ENCODE results near the gene SSMEM1. TPM values are rescaled to one million over a fixed set of nuclear protein-coding genes. Genes with fewer than 3 reads are reported as not detected.

The SSMEM1 gene
- total and polyA plus RNA-seq, 9 of the 15 experiments (the other 6 are each of a cell fraction or from before 2014, with no cell fraction given) = 0.10 to 0.28 (median 0.18) TPM; not detected in 4

GRCh38 chr7:130201796-130202195 lies 5.9 kb upstream of the SSMEM1 start (continued):
- no peak for TF ChIP-seq ZNF407 (IDR thresholded peaks at IDR 0.05; ENCODE audit: low read depth)
- 0 out of 2 replicates have a peak, but pooled peaks have one; percentile 15 for TF ChIP-seq ARID1B (IDR thresholded peaks at IDR 0.05)
- no peak for TF ChIP-seq CUX1 (CRISPR knock-in tag; IDR thresholded peaks at IDR 0.05)
- TF ChIP-seq ATF7 (IDR thresholded peaks at IDR 0.05) = no peak
- no peak for TF ChIP-seq TBL1XR1 (IDR thresholded peaks at IDR 0.05; ENCODE audit: low read length in 2 of 2)
- TF ChIP-seq STAT5A (IDR thresholded peaks at IDR 0.05; ENCODE audit: borderline replicate concordance, low read length) = no peak
- no peak for TF ChIP-seq BDP1 (IDR thresholded peaks at IDR 0.05; ENCODE audit: insufficient read depth, insufficient read length)
- TF ChIP-seq ZNF124 (CRISPR knock-in tag; IDR thresholded peaks at IDR 0.05) = no peak
- TF ChIP-seq EGR1 (conservative IDR thresholded peaks at IDR 0.05) = 0 out of 2 replicates have a peak, but pooled peaks have one; percentile 24
- no peak for TF ChIP-seq ZNF354B (CRISPR knock-in tag; IDR thresholded peaks at IDR 0.05)
- no peak for TF ChIP-seq ZNF740 (CRISPR knock-in tag; IDR thresholded peaks at IDR 0.05)
- TF ChIP-seq ZNF740 (tag; IDR thresholded peaks at IDR 0.05) = no peak
- 0 out of 4 replicates have a peak, but pooled peaks of 1 of the 2 experiments have one; percentile 12 for TF ChIP-seq RCOR1 (IDR thresholded peaks at IDR 0.05; ENCODE audit: borderline replicate concordance in 1 of 2, low read depth in 2 of 2, low read length in 2 of 2)
- TF ChIP-seq NFE2L1 (tag; IDR thresholded peaks at IDR 0.05; ENCODE audit: borderline replicate concordance, low read depth) = no peak
- TF ChIP-seq ESRRA (IDR thresholded peaks at IDR 0.05; ENCODE audit: borderline replicate concordance, low read depth) = peak; percentile 55; the same call in 1 of the 2 replicates
